ENCODE results near the gene LYRM4.

DNA sequence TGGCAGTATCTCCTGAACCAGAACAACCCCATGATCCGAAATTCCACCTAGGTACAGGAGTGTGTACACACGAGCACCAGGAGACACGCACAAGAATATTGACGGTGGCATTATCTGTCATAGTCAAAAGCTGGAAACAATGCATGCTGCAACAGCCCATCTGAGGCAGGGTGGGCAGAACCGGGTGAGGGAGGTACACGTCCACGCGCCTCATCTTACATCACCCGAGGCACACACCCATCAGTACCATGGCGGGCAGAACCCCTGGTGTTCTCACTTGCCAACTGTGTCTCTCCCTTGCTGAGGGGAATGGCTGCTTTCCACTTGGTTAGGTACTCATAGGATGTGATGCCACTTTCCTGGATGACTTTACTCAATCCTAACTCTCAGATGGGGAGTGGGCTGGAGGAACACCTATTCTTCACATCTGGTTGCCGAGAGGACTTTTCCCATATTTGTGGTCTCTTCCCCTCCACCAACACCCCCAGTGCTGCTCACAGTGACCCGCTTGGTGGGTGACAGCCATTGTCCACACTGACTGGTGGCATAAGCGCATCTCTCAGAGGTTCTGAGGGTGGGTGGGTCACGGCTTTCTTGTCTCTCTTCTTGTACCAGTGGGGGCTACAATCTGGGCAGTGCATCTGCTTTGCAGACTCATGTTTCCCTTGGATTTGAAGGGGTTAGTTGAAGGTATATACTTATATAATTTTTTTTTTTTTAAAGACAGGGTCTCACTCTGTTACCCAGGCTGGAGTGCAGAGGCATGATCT lies 162.1 kb downstream of the LYRM4 start:
- no peak for TF ChIP-seq POLR2AphosphoS5 (IDR thresholded peaks at IDR 0.05; ENCODE audit: low read depth, low read length)
- no peak for TF ChIP-seq REST (IDR thresholded peaks at IDR 0.05; ENCODE audit: insufficient read depth in 1 of 2, low read depth in 2 of 2, low read length in 2 of 2)
- no peak for TF ChIP-seq TAF1 (IDR thresholded peaks at IDR 0.05; ENCODE audit: borderline replicate concordance, insufficient read depth, low read length)
- no peak for TF ChIP-seq SIN3A (IDR thresholded peaks at IDR 0.05; ENCODE audit: borderline replicate concordance, insufficient read depth, low read length)
- TF ChIP-seq FOXP2 (optimal IDR thresholded peaks at IDR 0.05; ENCODE audit: borderline replicate concordance, extremely low read depth, extremely low read length, insufficient read depth) = no peak
